Stimulated activated CD8-positive, alpha-beta memory T cell treated with anti-CD3 and anti-CD28 coated beads, Interleukin-4, amount 100 ng/mL, for 24 hours (primary cell): ENCODE results near the gene ALDH7A1.
"Not testable (repeated sequence)": the region's sequence is repeated elsewhere in the genome, so short reads cannot be mapped to it uniquely, and the experiment has no call there.

Experiments
- DNase-seq: peaks from one replicate; pipeline ENCODE4 v3.0.0-alpha.2; 2020; ENCODE audit warnings: low read depth

ALDH7A1 gene

GRCh38 chr5:126595486-126596083, 566 bp upstream of the ALDH7A1 start:
- DNase-seq, result no peak

GRCh38 chr5:126591549-126591948, 3.5 kb downstream of the ALDH7A1 start:
- no peak for DNase-seq

GRCh38 chr5:126589536-126590297, 5.3 kb downstream of the ALDH7A1 start:
- DNase-seq, result no peak

- DNase-seq, result no peak
These were observed 7.2 kb downstream of the ALDH7A1 start for GRCh38 chr5:126587551-126588390.

GRCh38 chr5:126583761-126584160, 11.3 kb downstream of the ALDH7A1 start:
- no peak for DNase-seq

- no peak for DNase-seq
These were observed 15.3 kb downstream of the ALDH7A1 start for GRCh38 chr5:126579716-126580115.

- DNase-seq, result no peak
These were observed 17.6 kb downstream of the ALDH7A1 start for GRCh38 chr5:126577415-126577814.

GRCh38 chr5:126576974-126577373, 18.0 kb downstream of the ALDH7A1 start:
- DNase-seq, result no peak

GRCh38 chr5:126575644-126576043, 19.4 kb downstream of the ALDH7A1 start:
- DNase-seq, result no peak

GRCh38 chr5:126568206-126568755, 26.7 kb downstream of the ALDH7A1 start:
- no peak for DNase-seq

GRCh38 chr5:126562823-126563222, 32.2 kb downstream of the ALDH7A1 start:
- no peak for DNase-seq

- no peak for DNase-seq
These were observed 33.1 kb downstream of the ALDH7A1 start for GRCh38 chr5:126561908-126562307.

GRCh38 chr5:126555101-126555500, 39.9 kb downstream of the ALDH7A1 start:
- DNase-seq, result not testable (repeated sequence)

GRCh38 chr5:126552614-126553013, 42.4 kb downstream of the ALDH7A1 start:
- no peak for DNase-seq

- no peak for DNase-seq
These were observed 50.8 kb downstream of the ALDH7A1 start for GRCh38 chr5:126544087-126544740.

GRCh38 chr5:126543660-126544059, 51.4 kb downstream of the ALDH7A1 start:
- no peak for DNase-seq

- DNase-seq, result no peak
These were observed 52.0 kb downstream of the ALDH7A1 start for GRCh38 chr5:126543009-126543408.

GRCh38 chr5:126542441-126542840, 52.6 kb downstream of the ALDH7A1 start:
- DNase-seq, result no peak

GRCh38 chr5:126540631-126541030, 54.4 kb downstream of the ALDH7A1 start:
- no peak for DNase-seq

GRCh38 chr5:126538579-126538978, 56.4 kb downstream of the ALDH7A1 start:
- no peak for DNase-seq

- DNase-seq, result no peak
These were observed 58.1 kb downstream of the ALDH7A1 start for GRCh38 chr5:126536874-126537273.
